Testis (tissue), 5 donors: ENCODE measurements around the gene MEGF8. TPM values are rescaled to one million over a fixed set of nuclear protein-coding genes. Genes with fewer than 3 reads are reported as not detected.

Source experiments
- DNase-seq: peaks from one replicate; pipeline ENCODE4 v3.0.0-alpha.2; 2019
- H3K27ac ChIP-seq, 2 donors: fragments of 200-600 bp; sonication (generic); one replicate each; pipeline ENCODE4 v1.5.1; 2019
- H3K27me3 ChIP-seq: fragments of 200-600 bp; sonication (generic); one replicate; pipeline ENCODE4 v1.5.1; 2019
- H3K36me3 ChIP-seq: fragments of 200-600 bp; sonication (generic); one replicate; pipeline ENCODE4 v1.5.1; 2017; ENCODE audit warnings: low read depth; ENCODE audit errors: missing control alignments
- H3K4me1 ChIP-seq: fragments of 200-600 bp; sonication (generic); one replicate; pipeline ENCODE4 v1.5.1; 2019
- H3K4me3 ChIP-seq, 2 donors: fragments of 200-600 bp; sonication (generic); one replicate each; pipeline ENCODE4 v1.5.1; 2017 to 2019
- H3K9me3 ChIP-seq: fragments of 200-600 bp; sonication (generic); one replicate; pipeline ENCODE4 v1.5.1; 2017
- POLR2A ChIP-seq: fragments of 450-650 bp; IDR thresholded peaks from one replicate; pipeline ENCODE4 v1.6.1; 2017; ENCODE audit warnings: antibody characterized with exemption, mild to moderate bottlenecking, moderate library complexity
- WGBS, 2 donors: methylation state at CpG; one replicate each; pipeline ENCODE4 v1.1.5; 2018; 5-methylcytosine and 5-hydroxymethylcytosine counted together
- intact Hi-C: fragments of 100-400 bp; cut with DNase I; formaldehyde crosslinking; loops from one replicate; pipeline ENCODE4 v1.15.1; 2023; ENCODE audit warnings: low total_unique reads
- long read RNA-seq, 2 donors: transcript quantifications; one replicate each; lab custom pipeline, GENCODE V29; 2026
- polyA plus RNA-seq: library from polyadenylated mRNA; stranded (reverse); fragments of 350-450 nt; fragmentation: Illumina TruSeq; extraction: RNeasy Lipid Tissue Mini Kit (QIAGEN cat#74804); gene quantifications from one replicate; pipeline ENCODE4 v1.2.3, GENCODE V29; 2014; ENCODE audit warnings: low read depth, low replicate concordance; ENCODE audit not compliant: insufficient read depth
- total RNA-seq, 2 donors: library from RNA; depleted of rRNA; stranded (reverse); fragments of >200 nt; gene quantifications; one replicate each; pipeline ENCODE4 v1.2.3, GENCODE V29; 2016
- TF ChIP-seq, protein P1 (sequence below), 3 experiments: fragments of 450-650 bp in 2 of 3; fragments of 200-600 bp in 1 of 3; sonication (generic) in 1 of 3; IDR thresholded peaks; one replicate each; pipeline ENCODE4 v1.5.1; 2016 to 2019; ENCODE audit warnings: antibody characterized with exemption in 3 of 3, mild to moderate bottlenecking in 2 of 3, moderate library complexity in 1 of 3

Gene MEGF8, protein sequence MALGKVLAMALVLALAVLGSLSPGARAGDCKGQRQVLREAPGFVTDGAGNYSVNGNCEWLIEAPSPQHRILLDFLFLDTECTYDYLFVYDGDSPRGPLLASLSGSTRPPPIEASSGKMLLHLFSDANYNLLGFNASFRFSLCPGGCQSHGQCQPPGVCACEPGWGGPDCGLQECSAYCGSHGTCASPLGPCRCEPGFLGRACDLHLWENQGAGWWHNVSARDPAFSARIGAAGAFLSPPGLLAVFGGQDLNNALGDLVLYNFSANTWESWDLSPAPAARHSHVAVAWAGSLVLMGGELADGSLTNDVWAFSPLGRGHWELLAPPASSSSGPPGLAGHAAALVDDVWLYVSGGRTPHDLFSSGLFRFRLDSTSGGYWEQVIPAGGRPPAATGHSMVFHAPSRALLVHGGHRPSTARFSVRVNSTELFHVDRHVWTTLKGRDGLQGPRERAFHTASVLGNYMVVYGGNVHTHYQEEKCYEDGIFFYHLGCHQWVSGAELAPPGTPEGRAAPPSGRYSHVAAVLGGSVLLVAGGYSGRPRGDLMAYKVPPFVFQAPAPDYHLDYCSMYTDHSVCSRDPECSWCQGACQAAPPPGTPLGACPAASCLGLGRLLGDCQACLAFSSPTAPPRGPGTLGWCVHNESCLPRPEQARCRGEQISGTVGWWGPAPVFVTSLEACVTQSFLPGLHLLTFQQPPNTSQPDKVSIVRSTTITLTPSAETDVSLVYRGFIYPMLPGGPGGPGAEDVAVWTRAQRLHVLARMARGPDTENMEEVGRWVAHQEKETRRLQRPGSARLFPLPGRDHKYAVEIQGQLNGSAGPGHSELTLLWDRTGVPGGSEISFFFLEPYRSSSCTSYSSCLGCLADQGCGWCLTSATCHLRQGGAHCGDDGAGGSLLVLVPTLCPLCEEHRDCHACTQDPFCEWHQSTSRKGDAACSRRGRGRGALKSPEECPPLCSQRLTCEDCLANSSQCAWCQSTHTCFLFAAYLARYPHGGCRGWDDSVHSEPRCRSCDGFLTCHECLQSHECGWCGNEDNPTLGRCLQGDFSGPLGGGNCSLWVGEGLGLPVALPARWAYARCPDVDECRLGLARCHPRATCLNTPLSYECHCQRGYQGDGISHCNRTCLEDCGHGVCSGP (N-terminal part only)
- total RNA-seq (10 to 100 TPM; 26.9 to 27.3 TPM), polyA plus RNA-seq (18.8 TPM)
- long read RNA-seq, donor 1, result 0 reads
- long read RNA-seq, donor 2, result 0 reads

DNA sequence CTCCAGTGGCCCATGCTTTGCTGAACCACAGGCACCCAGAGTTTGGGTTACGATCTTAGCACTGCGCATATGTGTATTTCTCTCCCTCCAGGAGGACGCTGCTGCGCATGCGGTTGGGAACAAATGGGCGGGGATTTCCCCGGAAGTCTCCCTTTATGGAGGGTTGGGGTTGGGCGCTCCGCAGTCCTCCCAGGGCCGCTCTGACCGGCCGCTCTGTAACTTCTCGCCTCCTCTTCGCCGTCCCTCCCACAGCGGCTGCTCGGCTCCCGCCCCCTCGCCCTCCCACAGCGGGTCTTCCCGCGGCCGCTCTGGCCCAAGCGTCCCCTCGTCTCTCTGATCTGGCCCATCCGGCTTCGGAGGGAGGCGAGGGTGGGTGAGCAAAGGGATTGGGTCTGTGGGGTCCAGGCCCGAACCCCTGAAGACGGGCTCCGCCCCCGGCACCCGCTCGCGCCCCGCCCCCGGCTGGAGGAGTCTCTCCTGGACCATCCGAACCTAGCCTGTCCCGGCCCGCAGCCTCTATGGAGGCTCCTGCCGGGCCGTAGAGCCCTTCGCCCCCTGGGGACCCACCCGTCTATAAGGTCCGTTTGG is at the start of gene MEGF8:
Gene MEGF8, plus strand, starts transcription at position 328 of the 588 bp plus-strand sequence. CDS start 609 bp downstream, outside the sequence.
- Histone ChIP-seq H3K4me3 (peak within 1 kb of the TSS; percentile 83 to 85), H3K9me3 (no peaks in the 10 kb centered on the region), H3K27ac (peak within 1 kb of the TSS; percentile 55 to 71), H3K36me3 (no peaks in the 10 kb centered on the region), H3K27me3 (no peaks in the 10 kb centered on the region), H3K4me1 (peaks cover 18% of the 10 kb centered on the region)
- DNase-seq, result peak; percentile 97
- TF ChIP-seq, protein P1, sequence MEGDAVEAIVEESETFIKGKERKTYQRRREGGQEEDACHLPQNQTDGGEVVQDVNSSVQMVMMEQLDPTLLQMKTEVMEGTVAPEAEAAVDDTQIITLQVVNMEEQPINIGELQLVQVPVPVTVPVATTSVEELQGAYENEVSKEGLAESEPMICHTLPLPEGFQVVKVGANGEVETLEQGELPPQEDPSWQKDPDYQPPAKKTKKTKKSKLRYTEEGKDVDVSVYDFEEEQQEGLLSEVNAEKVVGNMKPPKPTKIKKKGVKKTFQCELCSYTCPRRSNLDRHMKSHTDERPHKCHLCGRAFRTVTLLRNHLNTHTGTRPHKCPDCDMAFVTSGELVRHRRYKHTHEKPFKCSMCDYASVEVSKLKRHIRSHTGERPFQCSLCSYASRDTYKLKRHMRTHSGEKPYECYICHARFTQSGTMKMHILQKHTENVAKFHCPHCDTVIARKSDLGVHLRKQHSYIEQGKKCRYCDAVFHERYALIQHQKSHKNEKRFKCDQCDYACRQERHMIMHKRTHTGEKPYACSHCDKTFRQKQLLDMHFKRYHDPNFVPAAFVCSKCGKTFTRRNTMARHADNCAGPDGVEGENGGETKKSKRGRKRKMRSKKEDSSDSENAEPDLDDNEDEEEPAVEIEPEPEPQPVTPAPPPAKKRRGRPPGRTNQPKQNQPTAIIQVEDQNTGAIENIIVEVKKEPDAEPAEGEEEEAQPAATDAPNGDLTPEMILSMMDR (IDR thresholded peaks at IDR 0.05), result peak in 1 of 3 experiments; percentile 89
- no peak for TF ChIP-seq POLR2A
- WGBS, 2 donors, result 0 to 1% methylated on average over 17 to 39 of the region's 45 CpGs
- intact Hi-C loops, result no loop called here

DNA sequence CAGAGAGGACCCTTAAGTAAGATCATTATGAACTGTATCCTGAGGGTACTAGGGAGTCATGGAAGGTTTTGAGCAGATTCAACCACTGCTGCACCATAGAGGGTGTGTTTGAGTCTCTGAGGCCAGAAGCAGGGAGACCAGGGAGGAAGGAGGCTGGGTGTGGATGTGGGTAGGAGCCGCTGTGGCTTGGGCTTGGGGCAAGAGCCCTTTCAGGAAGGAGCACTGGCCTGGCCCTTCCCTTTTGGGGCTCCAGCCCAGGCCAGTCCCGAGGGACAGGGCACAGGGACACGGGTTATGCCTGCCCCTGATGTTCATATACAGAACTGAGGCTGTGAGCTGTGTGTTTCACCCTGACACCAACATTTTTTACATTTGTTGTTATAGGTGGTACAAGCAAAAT is 49.2 kb upstream of the MEGF8 start:
- no peak for DNase-seq
- no peak overlapping the region for H3K27ac ChIP-seq
- no peak overlapping the region for H3K4me3 ChIP-seq
- intact Hi-C loops, result no loop called here
- WGBS, 2 donors, result 58 to 65% methylated on average over 3 of the region's 3 CpGs
- H3K4me1 ChIP-seq, result peaks cover 41% of the 10 kb centered on the region
- no peaks in the 10 kb centered on the region for H3K36me3 ChIP-seq
- no peaks in the 10 kb centered on the region for H3K27me3 ChIP-seq
- TF ChIP-seq POLR2A, result no peak
- TF ChIP-seq, protein P1 (IDR thresholded peaks at IDR 0.05), result no peak
- no peaks in the 10 kb centered on the region for H3K9me3 ChIP-seq

DNA sequence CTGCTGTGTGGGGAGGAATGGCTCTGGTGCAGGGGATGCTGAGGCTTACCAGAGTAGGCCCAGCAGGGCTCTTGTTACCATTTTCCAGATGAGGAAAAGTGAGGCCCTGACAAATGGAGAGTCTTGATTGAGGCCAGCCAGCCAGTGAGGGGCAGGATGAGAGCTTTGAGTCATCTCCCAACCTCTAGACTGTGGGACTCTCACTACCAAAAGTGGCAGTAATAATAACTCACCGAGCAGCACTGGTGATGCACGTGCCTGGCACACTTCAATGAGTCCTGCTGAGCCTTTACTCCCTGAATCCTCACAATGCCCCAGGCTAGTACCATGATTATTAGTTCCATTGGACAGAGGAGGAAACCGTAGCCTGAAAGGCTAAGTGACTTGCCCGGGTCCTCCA is 48.6 kb upstream of the MEGF8 start:
- H3K27me3 ChIP-seq, result no peaks in the 10 kb centered on the region
- WGBS, 2 donors, result 85 to 88% methylated on average over 4 of the region's 4 CpGs
- H3K36me3 ChIP-seq, result no peaks in the 10 kb centered on the region
- peaks cover 44% of the 10 kb centered on the region for H3K4me1 ChIP-seq
- H3K27ac ChIP-seq, result no peak overlapping the region
- no peaks in the 10 kb centered on the region for H3K9me3 ChIP-seq
- H3K4me3 ChIP-seq, result no peak overlapping the region
- no peak for DNase-seq
- intact Hi-C loops, result no loop called here
- no peak for TF ChIP-seq POLR2A
- TF ChIP-seq, protein P1 (IDR thresholded peaks at IDR 0.05), result no peak

DNA sequence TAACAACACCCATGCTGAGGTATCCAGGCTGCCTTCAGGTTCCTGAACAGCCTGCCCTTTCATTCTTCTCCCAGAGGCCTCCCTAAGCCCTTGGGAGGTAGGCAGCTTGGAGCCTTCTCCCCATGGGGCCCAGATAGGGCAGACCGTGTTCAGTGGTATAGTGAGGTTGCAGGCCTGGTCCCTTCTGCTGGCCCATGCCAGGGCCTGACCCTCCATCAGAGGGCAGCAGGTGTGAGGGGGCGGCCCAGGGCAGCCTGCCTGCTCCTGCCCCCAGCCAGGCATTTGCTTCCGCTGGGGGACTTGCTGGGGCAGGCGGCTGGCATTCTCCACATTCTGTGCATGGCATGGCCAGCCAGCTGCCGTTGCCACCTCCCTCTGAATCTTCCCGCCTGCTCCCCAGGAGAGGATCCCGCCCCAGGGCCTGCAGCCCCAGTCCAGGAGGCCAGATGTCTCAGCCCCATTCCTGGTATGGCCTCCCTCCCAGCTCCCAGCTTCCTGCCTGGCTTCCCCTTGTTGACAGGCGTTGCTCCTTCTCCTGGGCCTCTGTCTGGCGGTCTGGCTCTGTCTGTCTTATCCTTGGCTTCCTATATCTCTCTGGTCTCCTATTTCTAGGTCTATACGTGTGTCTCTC is 47.5 kb upstream of the MEGF8 start:
- no peaks in the 10 kb centered on the region for H3K9me3 ChIP-seq
- H3K36me3 ChIP-seq, result no peaks in the 10 kb centered on the region
- intact Hi-C loops, result no loop called here
- no peak for DNase-seq
- 53 to 62% methylated on average over 8 to 10 of the region's 10 CpGs for WGBS, 2 donors
- H3K27me3 ChIP-seq, result no peaks in the 10 kb centered on the region
- H3K4me1 ChIP-seq, result peaks cover 55% of the 10 kb centered on the region
- H3K27ac ChIP-seq, result peak overlapping the region; percentile 87 to 98
- no peak for TF ChIP-seq POLR2A
- TF ChIP-seq, protein P1 (IDR thresholded peaks at IDR 0.05), result no peak
- H3K4me3 ChIP-seq, result no peak overlapping the region
